ENCODE measurements around the gene ZCCHC13. TPM values are rescaled to one million over a fixed set of nuclear protein-coding genes. Genes with fewer than 3 reads are reported as not detected.
"Not testable (repeated sequence)": the region's sequence is repeated elsewhere in the genome, so short reads cannot be mapped to it uniquely, and the experiment has no call there.

The ZCCHC13 gene
- total RNA-seq, 1 donor from 2014 or later: not detected

DNA sequence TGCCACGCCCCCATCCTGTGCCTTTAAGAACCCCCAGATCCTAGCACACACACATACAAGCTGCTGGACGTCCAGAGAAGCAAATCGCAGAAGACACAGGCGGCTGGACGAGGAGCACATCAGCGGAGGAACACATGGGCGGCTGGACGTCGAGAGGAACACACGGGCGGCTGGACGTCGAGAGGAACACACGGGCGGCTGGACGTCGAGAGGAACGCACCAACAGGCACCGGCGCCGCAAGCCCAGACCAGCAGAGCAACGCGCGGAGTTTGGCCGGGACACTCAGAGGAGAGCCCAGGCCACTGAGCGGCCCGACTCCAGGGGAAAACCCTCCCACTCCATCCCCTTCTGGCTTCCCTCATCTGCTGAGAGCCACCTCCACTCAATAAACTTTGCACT lies 17.2 kb downstream of the ZCCHC13 start:
- no peaks in the 10 kb centered on the region for H3K9me3 Mint-ChIP-seq (ENCODE audit: low read depth)

DNA sequence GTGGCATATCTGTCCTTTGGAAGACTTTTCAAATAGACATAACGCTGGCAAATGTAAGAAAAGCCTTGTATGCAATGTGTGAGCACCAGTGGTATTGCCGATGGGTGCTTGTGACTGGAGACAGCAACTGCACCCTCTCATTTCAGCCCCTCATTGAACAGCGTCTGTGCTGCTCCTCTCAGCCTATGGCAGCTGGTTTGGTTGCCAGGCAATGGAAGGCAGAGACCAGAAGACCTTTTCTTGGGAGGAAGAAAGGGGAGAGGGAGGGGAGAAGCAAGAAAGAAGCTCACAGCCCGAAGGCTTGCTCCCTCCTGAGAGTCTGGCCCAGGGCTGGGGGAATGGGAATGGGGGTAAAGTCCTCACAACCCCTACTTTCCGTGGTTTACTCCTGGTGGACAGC lies 20.2 kb downstream of the ZCCHC13 start:
- no peak overlapping the region for H3K4me3 Mint-ChIP-seq (ENCODE audit: unreplicated experiment)
- H3K4me1 Mint-ChIP-seq (ENCODE audit: low read depth): no peaks in the 10 kb centered on the region
- TF ChIP-seq, protein P1, sequence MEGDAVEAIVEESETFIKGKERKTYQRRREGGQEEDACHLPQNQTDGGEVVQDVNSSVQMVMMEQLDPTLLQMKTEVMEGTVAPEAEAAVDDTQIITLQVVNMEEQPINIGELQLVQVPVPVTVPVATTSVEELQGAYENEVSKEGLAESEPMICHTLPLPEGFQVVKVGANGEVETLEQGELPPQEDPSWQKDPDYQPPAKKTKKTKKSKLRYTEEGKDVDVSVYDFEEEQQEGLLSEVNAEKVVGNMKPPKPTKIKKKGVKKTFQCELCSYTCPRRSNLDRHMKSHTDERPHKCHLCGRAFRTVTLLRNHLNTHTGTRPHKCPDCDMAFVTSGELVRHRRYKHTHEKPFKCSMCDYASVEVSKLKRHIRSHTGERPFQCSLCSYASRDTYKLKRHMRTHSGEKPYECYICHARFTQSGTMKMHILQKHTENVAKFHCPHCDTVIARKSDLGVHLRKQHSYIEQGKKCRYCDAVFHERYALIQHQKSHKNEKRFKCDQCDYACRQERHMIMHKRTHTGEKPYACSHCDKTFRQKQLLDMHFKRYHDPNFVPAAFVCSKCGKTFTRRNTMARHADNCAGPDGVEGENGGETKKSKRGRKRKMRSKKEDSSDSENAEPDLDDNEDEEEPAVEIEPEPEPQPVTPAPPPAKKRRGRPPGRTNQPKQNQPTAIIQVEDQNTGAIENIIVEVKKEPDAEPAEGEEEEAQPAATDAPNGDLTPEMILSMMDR (IDR thresholded peaks at IDR 0.05): no peak
- no peaks in the 10 kb centered on the region for H3K9me3 Mint-ChIP-seq (ENCODE audit: low read depth)
- H3K27ac Mint-ChIP-seq (ENCODE audit: unreplicated experiment): no peak overlapping the region
- no peak for DNase-seq (ENCODE audit: low spot score)
- H3K27me3 Mint-ChIP-seq (ENCODE audit: low read depth): peaks cover 2% of the 10 kb centered on the region
- no peaks in the 10 kb centered on the region for H3K36me3 Mint-ChIP-seq (ENCODE audit: low read depth)

More for the DNA sequence above, 17.2 kb downstream of the ZCCHC13 start:
- Mint-ChIP-seq H3K4me1 (ENCODE audit: low read depth) (no peaks in the 10 kb centered on the region), H3K27me3 (ENCODE audit: low read depth) (peaks cover 2% of the 10 kb centered on the region), H3K4me3 (ENCODE audit: unreplicated experiment) (no peak overlapping the region), H3K36me3 (ENCODE audit: low read depth) (no peaks in the 10 kb centered on the region), H3K27ac (ENCODE audit: unreplicated experiment) (no peak overlapping the region)
- TF ChIP-seq, protein P1 (IDR thresholded peaks at IDR 0.05): no peak
- DNase-seq (ENCODE audit: low spot score): no peak

DNA sequence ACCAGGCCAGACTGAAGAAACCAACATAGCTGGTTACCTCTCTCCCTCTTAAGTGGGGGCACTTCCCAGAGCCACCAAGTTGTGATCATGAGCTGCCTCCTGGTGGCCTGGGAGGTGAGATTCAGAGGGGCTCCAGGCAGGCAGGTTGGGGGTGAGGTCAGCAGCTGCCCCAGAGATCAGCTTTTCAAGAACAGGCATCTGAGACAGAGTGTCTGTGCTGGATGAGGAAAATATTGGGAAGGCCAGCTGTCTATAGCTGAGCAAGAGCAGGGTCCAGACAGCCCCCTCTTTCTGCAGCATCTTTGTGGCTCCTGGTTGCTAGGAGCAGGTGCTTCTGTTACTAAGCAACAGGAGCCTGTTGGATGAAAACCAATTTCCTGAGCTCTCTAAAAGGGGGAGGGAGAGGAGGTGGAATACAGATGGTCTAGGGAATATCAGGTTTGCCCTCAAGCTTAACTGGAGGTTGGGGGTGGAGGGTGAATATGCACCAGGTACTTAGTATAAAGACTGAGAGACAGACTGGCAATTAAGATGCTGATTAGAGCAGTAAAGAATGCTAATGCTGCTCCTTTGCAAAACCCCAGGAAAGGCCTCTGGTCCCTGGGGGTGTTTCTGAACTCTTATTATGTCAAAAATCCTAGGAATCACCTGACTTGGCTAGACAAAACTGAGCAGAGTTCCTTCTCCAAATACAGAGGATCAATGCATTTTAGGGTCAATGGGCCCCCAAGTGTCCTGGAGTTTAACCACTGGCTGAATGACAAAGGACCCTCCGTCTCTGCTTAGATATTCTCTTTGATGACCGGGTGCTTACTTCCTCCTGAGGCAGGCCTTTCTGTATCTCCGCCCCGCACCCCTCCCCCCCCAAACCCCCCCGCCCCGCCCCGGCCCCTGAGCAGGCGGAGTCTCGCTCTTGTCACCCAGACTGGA lies 21.4 kb downstream of the ZCCHC13 start:
- H3K4me3 Mint-ChIP-seq (ENCODE audit: unreplicated experiment): no peak overlapping the region
- no peak overlapping the region for H3K27ac Mint-ChIP-seq (ENCODE audit: unreplicated experiment)
- no peaks in the 10 kb centered on the region for H3K4me1 Mint-ChIP-seq (ENCODE audit: low read depth)

DNA sequence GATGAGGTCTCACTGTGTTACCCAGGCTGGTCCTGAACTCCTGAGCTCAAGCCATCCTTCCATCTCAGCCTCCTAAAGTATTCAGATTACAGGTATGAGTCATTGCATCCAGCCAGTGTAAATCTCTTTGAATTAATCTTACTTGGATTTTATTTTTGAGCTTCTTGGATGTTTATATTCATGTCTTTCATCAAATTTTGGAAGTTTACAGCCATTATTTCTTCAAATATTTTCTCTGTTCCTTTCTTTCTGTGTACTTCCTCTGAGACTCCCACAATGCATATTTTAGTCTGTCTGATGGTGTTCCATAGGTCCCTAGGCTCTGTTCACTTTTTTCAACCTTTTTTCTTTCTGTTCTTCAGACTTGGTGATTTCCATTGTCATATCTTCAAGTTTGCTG lies 34.9 kb downstream of the ZCCHC13 start:
- H3K4me1 Mint-ChIP-seq (ENCODE audit: low read depth): peaks cover 7% of the 10 kb centered on the region
- H3K4me3 Mint-ChIP-seq (ENCODE audit: unreplicated experiment): no peak overlapping the region
- peaks cover 4% of the 10 kb centered on the region for H3K27me3 Mint-ChIP-seq (ENCODE audit: low read depth)
- TF ChIP-seq, protein P1 (IDR thresholded peaks at IDR 0.05): no peak
- peaks cover 27% of the 10 kb centered on the region for H3K9me3 Mint-ChIP-seq (ENCODE audit: low read depth)
- no peak for DNase-seq (ENCODE audit: low spot score)
- H3K27ac Mint-ChIP-seq (ENCODE audit: unreplicated experiment): no peak overlapping the region
- peaks cover 7% of the 10 kb centered on the region for H3K36me3 Mint-ChIP-seq (ENCODE audit: low read depth)

More for the DNA sequence above, 21.4 kb downstream of the ZCCHC13 start:
- no peaks in the 10 kb centered on the region for H3K9me3 Mint-ChIP-seq (ENCODE audit: low read depth)
- no peaks in the 10 kb centered on the region for H3K27me3 Mint-ChIP-seq (ENCODE audit: low read depth)
- no peaks in the 10 kb centered on the region for H3K36me3 Mint-ChIP-seq (ENCODE audit: low read depth)
- no peak for DNase-seq (ENCODE audit: low spot score)
- TF ChIP-seq, protein P1 (IDR thresholded peaks at IDR 0.05): no peak

DNA sequence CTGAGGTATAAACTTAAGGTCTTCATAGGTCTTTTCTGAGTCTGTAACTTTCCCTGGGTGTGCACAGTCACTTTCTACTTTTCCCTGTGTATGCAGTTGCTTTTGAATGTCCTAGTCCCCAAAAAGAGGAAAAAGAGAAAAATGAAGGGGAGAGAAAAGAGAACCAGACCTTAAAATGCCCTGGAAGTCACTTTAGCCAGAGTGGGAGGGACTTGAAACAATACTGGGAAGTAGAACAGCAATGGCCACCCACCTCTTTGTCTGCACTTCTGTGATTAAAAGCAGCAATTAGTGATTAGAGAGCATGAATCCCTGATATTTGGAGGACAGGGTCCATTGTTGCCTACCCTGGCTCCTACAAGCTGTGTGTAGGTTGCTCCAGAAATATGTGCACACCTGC lies 36.1 kb downstream of the ZCCHC13 start:
- H3K27me3 Mint-ChIP-seq (ENCODE audit: low read depth): peaks cover 4% of the 10 kb centered on the region
- H3K4me1 Mint-ChIP-seq (ENCODE audit: low read depth): peaks cover 9% of the 10 kb centered on the region
- H3K4me3 Mint-ChIP-seq (ENCODE audit: unreplicated experiment): no peak overlapping the region
- no peak for DNase-seq (ENCODE audit: low spot score)
- H3K27ac Mint-ChIP-seq (ENCODE audit: unreplicated experiment): no peak overlapping the region
- H3K36me3 Mint-ChIP-seq (ENCODE audit: low read depth): peaks cover 7% of the 10 kb centered on the region
- peaks cover 26% of the 10 kb centered on the region for H3K9me3 Mint-ChIP-seq (ENCODE audit: low read depth)
- TF ChIP-seq, protein P1 (IDR thresholded peaks at IDR 0.05): no peak

DNA sequence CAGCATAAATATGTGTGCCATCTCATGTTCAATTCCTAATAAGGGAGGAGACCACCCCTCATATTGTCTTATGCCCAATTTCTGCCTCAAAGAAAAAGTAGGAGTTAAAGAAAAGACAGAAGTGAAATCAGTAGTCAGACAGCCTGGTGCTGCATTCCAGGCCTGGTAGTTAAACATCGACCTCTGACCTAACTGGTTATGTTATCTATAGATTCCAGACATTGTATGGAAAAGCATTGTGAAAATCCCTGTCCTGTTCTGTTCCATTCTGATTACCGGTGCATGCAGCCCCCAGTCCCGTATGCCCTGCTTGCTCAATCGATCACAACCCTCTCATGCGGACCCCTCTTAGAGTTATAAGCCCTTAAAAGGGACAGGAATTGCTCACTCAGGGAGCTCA lies 38.2 kb downstream of the ZCCHC13 start:
- not testable (repeated sequence) for H3K4me3 Mint-ChIP-seq (ENCODE audit: unreplicated experiment); DNase-seq (ENCODE audit: low spot score); H3K4me1 Mint-ChIP-seq (ENCODE audit: low read depth); H3K36me3 Mint-ChIP-seq (ENCODE audit: low read depth); H3K27ac Mint-ChIP-seq (ENCODE audit: unreplicated experiment); H3K27me3 Mint-ChIP-seq (ENCODE audit: low read depth)
- H3K9me3 Mint-ChIP-seq (ENCODE audit: low read depth): peaks cover 14% of the 10 kb centered on the region
